HUDEP-2 (cell line): ENCODE results near the gene TRPV3.
A peak's percentile ranks its signal among the peaks of the same experiment; 100 is the strongest.

Source experiments
- DNase-seq, 76 experiments: peaks; one replicate each; lab custom pipeline; 2025; ENCODE audit not compliant: unreplicated experiment in 76 of 76; lab: John Stamatoyannopoulos, UW

Gene TRPV3

GRCh38 chr17:3549610-3550162 lies 7.9 kb downstream of the TRPV3 start:
- no peak for DNase-seq

DNA sequence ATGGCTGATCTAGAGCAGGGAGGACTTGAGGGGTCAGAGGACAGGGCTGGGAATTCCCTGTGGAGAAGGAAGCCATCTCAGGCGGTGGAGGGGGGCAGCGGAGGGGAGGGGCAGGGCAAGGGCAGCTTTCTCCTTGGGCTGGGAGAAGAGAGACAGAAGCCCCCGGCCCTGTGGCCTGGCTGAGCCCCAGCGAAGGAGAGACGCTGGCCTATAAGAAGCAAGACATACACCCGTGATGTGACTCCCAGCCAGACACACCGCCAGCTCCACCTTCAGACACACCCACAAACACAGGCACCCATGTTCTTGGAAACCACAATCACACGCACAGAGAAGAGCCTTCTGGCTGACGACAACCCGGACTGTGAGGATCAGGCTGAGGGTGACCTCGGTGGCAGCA lies 10.0 kb downstream of the TRPV3 start:
- DNase-seq = no peak

- DNase-seq = no peak
Measured at GRCh38 chr17:3546997-3547396, 10.6 kb downstream of the TRPV3 start.

DNA sequence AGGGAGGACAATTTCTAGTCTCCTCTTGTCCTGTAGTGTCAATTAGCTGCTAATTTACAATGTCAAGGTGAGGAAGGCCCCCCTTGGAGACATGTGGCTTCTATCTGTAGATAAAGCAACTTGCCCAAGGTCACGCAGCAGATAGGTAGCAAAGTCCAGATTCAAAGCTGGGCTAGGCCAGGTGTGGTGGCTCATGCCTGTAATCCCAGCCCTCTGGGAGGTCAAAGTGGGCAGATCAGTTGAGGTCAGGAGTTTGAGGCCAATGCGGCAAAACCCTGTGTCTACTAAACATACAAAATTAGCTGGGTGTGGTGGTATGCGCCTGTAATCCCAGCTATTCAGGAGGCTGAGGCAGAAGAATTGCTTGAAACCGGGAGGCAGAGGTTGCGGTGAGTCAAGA lies 11.1 kb downstream of the TRPV3 start:
- no peak for DNase-seq

- no peak for DNase-seq
Measured at GRCh38 chr17:3545151-3545550, 12.5 kb downstream of the TRPV3 start.

DNA sequence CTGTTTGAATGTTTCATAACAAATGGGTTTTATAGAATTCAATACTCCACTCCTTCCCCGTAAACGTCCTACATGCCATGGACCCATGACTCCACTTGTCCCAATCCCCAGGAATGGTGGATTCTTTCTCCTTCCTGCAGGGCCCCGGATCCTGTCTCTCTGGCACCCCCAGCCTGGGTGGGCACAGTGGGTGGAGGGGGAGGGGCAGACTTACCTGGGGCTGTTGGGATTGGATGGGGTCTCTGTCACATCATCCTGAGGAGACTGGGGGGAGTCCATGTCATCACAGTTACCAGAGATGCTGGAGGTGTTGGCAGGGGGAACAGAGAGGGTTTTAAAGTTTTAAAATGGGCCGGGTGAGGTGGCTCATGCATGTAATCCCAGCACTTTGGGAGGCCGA lies 13.2 kb downstream of the TRPV3 start:
- no peak for DNase-seq

DNA sequence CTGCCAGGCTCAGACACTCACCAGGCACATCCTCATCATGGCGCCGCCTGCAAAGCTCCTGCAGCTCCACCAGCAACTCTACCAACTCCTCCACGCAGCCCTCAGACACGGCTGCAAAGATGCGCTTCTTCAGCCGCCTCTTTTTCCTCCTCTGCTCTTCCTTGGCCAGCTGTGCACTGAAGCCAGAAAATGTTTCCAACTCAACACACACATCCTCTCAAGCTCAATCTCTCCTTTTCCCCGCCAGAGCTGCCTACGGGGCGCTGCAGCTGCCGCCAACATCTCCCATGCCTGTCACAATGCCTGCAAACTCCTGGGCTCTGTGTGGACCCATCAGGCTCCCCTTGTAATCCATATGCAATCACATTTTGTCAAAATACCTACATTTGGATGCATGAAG lies 14.2 kb downstream of the TRPV3 start:
- DNase-seq = no peak

- no peak for DNase-seq
Measured at GRCh38 chr17:3542410-3543088, 15.1 kb downstream of the TRPV3 start.

- DNase-seq = peak in 1 of 76 experiments; percentile 4
Measured at GRCh38 chr17:3539881-3540540, 17.6 kb downstream of the TRPV3 start.

- no peak for DNase-seq
Measured at GRCh38 chr17:3536716-3537115, 20.9 kb downstream of the TRPV3 start.

DNA sequence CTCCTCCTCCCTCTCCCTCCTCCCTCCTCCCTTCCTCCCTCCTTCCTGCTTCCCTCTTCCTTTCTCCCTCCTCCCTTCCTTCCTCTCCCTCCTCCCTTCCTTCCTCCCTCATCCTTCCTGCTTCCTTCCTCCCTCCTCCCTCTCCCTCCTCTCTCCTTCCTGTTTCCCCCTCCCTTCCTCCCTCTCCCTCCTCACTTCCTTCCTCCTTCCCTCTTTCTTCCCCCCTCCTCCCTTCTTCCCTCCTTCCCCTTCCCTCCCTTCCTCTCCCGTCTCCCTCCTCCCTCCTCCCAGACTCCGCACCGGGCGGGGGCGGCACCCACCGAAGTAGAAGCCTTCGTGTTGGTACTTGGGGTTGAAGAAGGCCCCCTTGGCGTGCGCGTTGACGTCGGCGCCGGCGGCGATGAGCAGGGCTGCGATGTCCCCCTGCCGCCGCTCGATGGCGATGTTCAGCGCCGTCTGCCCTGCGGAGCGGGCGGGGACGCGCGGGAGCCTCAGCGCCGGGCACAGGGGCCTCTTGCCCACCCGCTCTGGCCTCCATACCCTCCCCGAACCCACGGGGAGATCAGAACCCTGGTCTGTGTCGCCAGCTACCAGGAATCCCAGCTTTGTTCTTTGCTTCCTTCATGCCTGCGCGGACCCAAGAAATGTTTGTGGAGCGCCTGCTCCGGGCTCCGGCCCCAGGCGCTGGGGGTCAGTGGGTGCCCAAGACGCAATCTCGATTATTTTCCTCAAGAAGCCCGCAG lies 22.2 kb downstream of the TRPV3 start:
- peak in 58 of 76 experiments; percentile 3 to 72 (median 40) for DNase-seq

- DNase-seq = peak in 37 of 76 experiments; percentile 5 to 53 (median 24)
Measured at GRCh38 chr17:3534881-3535252, 22.7 kb downstream of the TRPV3 start.

DNA sequence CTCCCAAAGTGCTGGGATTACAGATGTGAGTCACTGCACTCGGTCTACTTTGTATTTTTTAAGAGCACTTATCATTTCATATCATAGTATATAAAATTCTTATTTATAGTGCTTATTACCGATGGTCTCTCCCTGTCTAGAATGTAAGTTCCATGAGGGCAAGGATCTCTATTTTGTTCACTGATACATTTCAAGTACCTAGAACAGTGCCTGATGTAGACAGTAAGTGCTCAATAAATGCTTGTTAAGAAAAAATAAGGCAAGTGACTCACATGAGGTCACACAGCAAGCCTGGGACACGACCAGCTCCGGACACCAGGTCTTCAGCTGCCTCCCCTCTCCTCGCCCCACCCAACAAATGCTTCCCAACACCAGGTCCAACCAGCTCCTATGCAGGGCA lies 23.9 kb downstream of the TRPV3 start:
- no peak for DNase-seq

DNA sequence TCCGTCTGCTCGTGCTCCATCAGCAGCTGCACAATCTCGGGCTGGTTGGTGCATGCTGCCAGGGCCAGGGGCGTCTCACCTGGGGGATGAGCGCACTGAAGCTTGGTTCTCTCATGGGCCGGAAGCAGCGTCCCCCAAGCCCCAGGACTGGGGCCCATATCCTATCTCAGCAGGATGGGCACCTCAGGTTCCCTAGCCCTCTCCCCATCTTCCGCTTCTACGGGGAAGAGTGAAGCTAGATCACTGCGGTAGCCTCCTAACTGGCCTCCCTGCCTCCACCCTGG lies 24.8 kb downstream of the TRPV3 start:
- DNase-seq = no peak

DNA sequence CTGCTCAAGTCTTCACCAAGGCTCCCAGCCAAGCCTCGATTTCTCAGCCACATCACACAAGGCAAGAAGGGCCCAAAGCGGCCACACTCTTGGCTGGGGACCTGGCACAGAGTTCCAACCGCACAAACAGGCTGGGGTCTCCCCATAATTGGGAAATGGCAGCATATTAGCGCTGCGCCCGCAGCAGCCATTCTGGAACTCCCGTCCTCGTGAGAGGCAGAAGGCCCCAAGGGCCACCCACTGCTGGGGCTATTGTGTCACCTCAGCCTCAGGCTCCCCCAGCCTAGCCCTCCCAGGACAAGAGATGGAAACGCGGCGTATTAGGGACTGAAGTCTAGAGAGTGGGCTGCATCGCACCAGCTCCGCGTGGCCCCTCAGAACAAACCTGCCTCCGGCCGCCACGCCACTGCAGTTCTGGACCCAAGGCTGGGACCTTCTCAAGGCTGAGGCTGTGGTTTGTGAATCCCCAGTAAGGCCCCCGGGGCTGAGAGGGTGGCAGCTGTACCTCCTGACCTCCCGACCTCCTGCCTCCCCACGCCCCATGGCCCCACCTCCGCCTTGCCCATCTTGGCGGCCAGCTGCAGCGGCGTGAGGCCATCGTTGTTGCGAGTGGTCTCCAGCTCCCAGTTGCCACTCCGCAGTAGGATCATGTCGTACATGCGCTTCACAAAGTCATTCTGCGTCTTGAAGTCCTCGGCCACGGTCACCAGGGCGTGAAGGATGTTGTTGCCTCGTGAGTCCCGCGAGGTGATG lies 25.3 kb downstream of the TRPV3 start:
- DNase-seq = no peak

DNA sequence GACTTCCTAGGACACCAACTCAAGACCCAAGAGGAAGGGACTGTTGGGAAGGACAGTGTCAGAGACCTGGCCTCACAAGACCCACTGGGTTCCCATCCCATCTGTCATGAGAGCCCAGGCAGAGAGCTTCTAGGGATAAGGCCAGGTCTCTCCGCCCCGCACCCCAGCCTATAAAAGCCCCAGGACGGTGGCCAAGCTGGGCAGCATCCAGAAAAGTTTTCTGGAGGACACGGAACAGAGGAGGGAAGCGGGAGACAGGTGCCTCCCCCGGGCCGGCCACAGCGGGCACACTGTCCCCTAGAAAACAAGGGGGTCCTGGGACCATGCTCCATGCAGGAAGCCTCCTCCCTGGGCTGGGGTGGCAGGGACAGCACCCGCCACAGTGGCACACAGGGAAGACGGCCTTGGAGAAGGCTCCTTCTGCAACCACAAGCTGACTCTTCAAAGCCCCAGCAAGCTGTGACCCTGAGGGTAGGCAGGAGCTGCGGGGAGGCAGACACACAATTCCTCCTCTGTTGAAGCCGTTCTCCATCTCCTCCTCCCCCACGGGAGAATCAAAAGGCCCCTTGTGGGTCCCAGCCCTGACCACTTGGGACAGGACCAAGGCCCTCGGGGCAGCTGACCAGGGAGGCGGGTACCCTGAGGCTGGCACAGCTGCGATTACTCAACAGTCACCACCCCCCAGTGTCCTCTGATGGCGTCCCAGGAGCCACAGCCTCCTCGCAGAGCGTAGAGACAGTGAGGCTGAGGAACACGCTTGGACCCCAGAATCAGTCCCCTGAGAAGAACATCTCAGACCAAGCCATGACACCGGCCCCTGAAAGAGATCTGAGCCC lies 26.1 kb downstream of the TRPV3 start:
- DNase-seq = no peak

DNA sequence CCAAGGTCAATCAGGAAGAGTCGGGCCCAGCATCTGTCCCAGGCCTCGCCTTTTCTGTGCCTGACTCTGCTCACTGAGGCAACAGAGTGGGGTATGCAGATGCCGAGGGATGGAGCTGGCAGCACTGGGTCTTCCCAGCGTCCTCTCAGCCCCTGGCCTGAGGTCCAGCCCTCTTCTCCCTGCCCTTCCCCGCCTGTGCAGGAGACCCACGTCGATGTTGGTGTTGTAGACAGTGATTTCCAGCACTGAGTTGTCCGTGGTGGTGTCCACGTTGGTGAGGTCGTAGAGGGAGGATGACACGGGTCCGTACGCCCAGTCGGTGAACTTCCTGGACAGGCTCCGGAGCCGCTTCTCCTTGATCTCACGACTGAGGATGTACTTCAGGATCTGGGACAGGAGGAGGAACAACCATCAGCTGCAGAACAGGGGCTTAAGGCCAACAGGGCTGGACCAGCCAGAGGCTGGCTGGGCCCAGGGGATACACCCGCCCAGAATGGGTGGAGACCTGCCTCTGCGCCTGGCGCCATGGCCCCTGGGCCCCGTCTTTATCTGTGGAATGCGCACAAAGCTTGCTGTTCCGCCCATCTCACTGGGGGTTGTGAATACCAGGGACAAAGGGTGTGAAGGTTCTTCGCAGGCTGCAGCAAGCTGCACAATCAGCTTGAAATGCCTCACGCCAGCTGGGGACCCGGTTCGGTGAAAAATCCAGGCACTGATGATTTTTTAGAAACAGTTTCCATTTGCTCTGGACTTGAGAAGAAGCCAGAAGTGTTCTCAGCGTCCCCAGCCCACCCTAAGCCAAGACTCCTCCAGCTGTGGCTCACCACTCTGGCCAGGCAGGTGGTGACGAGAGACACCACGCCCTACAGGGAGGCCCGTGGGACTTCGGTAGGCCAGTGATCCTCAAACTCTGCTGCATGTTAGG lies 27.5 kb downstream of the TRPV3 start:
- peak in 47 of 76 experiments; percentile 4 to 64 (median 27) for DNase-seq

DNA sequence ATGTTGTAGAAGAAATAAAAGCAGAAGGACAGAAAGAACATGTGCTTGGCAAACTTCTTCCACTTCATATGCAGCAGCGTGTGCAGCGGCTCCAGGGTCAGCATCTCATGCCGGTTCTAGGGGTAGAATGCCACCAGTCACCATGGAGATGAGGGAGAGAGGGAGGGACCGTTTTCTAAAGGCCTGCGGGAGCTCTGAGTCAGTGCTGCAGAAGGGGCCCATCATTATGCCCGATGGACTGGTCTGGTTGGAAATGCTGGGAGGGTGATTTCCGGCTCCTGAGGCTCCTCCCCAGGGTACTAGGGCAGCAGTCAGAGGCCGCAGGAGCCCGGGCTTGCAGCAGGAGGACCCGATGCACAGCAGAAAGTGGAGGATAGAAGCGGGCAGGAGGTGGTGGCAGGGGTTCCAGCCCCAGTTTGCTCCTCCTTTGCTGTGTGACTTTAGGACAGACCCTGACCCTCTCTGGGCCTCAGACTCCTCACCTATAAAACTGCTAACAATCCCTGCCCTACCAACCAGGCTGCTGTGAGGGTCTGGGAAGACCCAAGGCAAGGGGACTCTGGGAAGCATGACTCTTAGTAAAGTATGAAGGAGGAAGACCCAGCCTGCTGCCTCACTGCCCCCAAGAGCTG lies 28.6 kb downstream of the TRPV3 start:
- DNase-seq = no peak

- DNase-seq = no peak
Measured at GRCh38 chr17:3528403-3528851, 29.2 kb downstream of the TRPV3 start.
